A549 (cell line): ENCODE measurements around the gene HPGD.
"Not testable (repeated sequence)": the region's sequence is repeated elsewhere in the genome, so short reads cannot be mapped to it uniquely, and the experiment has no call there.

ENCODE experiments used
- CBX2 ChIP-seq: fragments of 200-600 bp; sonication (generic); IDR thresholded peaks from 2 replicates; pipeline ENCODE4 v1.6.1; 2016; ENCODE audit warnings: low read depth, mild to moderate bottlenecking, borderline replicate concordance
- CEBPB ChIP-seq, 2 experiments: fragments of >200 bp in 1 of 2; sonication (Bioruptor Twin) in 1 of 2; formaldehyde crosslinking in 1 of 2; IDR thresholded peaks; 2 replicates each; pipeline ENCODE4 v1.6.1; 2012 to 2016
- JUN ChIP-seq, 2 experiments: fragments of >200 bp; sonication (Bioruptor Twin); formaldehyde crosslinking; IDR thresholded peaks; 2 replicates in 1 of 2; 3 replicates in 1 of 2; pipeline ENCODE4 v1.6.1; 2016 to 2017
- JUNB ChIP-seq: fragments of >200 bp; sonication (Bioruptor Twin); formaldehyde crosslinking; IDR thresholded peaks from 2 replicates; pipeline ENCODE4 v1.6.1; 2016
- KDM5A ChIP-seq: fragments of 200-600 bp; sonication (generic); IDR thresholded peaks from 2 replicates; pipeline ENCODE4 v1.6.1; 2016; ENCODE audit warnings: antibody characterized with exemption, mild to moderate bottlenecking
- MYC ChIP-seq: IDR thresholded peaks from 2 replicates; pipeline ENCODE4 v1.6.1; 2012; ENCODE audit warnings: mild to moderate bottlenecking, inconsistent platforms, low read length, improper control_type of control experiment, borderline replicate concordance
- POLR2A ChIP-seq: IDR thresholded peaks from 2 replicates; pipeline ENCODE4 v1.6.1; 2012; ENCODE audit warnings: mild to moderate bottlenecking, low read length
- TF ChIP-seq, protein P1 (sequence below): fragments of >200 bp; sonication (Bioruptor Twin); formaldehyde crosslinking; IDR thresholded peaks from 3 replicates; pipeline ENCODE4 v1.5.1; 2016
- TF ChIP-seq, protein P2 (sequence below): fragments of >200 bp; sonication (Bioruptor Twin); formaldehyde crosslinking; IDR thresholded peaks from 3 replicates; pipeline ENCODE4 v1.6.1; 2016
- TF ChIP-seq, protein P3 (sequence below): fragments of 150-350 bp; IDR thresholded peaks from 2 replicates; pipeline ENCODE4 v1.6.1; 2014; ENCODE audit warnings: low read depth, mild to moderate bottlenecking, low read length
- TF ChIP-seq, protein P4 (sequence below): fragments of 200-600 bp; sonication (generic); IDR thresholded peaks from 2 replicates; pipeline ENCODE4 v1.6.1; 2016; ENCODE audit warnings: antibody characterized with exemption, mild to moderate bottlenecking, moderate library complexity

DNA sequence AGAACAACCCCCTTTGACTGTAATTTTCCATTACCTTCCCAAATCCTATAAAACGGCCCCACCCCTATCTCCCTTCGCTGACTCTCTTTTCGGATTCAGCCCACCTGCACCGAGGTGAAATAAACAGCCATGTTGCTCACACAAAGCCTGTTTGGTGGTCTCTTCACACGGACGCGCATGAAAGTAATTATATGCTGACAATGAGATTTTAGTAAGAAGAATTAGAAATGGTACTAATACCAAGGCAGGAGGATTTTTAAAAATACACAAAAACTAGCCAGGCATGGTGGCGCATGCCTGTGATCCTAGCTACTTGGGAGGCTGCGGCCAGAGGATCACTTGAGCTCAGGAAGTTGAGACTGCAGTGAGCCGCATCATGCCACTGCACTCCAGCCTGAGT, 33.9 kb downstream of the HPGD start:
- TF ChIP-seq, protein P1, sequence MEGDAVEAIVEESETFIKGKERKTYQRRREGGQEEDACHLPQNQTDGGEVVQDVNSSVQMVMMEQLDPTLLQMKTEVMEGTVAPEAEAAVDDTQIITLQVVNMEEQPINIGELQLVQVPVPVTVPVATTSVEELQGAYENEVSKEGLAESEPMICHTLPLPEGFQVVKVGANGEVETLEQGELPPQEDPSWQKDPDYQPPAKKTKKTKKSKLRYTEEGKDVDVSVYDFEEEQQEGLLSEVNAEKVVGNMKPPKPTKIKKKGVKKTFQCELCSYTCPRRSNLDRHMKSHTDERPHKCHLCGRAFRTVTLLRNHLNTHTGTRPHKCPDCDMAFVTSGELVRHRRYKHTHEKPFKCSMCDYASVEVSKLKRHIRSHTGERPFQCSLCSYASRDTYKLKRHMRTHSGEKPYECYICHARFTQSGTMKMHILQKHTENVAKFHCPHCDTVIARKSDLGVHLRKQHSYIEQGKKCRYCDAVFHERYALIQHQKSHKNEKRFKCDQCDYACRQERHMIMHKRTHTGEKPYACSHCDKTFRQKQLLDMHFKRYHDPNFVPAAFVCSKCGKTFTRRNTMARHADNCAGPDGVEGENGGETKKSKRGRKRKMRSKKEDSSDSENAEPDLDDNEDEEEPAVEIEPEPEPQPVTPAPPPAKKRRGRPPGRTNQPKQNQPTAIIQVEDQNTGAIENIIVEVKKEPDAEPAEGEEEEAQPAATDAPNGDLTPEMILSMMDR, result not testable (repeated sequence)
- not testable (repeated sequence) for TF ChIP-seq JUNB; JUN (IDR thresholded peaks at IDR 0.05); CBX2; CEBPB (IDR thresholded peaks at IDR 0.05); MYC; KDM5A; POLR2A
- TF ChIP-seq, protein P2, sequence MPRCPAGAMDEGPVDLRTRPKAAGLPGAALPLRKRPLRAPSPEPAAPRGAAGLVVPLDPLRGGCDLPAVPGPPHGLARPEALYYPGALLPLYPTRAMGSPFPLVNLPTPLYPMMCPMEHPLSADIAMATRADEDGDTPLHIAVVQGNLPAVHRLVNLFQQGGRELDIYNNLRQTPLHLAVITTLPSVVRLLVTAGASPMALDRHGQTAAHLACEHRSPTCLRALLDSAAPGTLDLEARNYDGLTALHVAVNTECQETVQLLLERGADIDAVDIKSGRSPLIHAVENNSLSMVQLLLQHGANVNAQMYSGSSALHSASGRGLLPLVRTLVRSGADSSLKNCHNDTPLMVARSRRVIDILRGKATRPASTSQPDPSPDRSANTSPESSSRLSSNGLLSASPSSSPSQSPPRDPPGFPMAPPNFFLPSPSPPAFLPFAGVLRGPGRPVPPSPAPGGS, result not testable (repeated sequence)
- TF ChIP-seq, protein P3, sequence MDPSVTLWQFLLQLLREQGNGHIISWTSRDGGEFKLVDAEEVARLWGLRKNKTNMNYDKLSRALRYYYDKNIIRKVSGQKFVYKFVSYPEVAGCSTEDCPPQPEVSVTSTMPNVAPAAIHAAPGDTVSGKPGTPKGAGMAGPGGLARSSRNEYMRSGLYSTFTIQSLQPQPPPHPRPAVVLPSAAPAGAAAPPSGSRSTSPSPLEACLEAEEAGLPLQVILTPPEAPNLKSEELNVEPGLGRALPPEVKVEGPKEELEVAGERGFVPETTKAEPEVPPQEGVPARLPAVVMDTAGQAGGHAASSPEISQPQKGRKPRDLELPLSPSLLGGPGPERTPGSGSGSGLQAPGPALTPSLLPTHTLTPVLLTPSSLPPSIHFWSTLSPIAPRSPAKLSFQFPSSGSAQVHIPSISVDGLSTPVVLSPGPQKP, result not testable (repeated sequence)
- TF ChIP-seq, protein P4, sequence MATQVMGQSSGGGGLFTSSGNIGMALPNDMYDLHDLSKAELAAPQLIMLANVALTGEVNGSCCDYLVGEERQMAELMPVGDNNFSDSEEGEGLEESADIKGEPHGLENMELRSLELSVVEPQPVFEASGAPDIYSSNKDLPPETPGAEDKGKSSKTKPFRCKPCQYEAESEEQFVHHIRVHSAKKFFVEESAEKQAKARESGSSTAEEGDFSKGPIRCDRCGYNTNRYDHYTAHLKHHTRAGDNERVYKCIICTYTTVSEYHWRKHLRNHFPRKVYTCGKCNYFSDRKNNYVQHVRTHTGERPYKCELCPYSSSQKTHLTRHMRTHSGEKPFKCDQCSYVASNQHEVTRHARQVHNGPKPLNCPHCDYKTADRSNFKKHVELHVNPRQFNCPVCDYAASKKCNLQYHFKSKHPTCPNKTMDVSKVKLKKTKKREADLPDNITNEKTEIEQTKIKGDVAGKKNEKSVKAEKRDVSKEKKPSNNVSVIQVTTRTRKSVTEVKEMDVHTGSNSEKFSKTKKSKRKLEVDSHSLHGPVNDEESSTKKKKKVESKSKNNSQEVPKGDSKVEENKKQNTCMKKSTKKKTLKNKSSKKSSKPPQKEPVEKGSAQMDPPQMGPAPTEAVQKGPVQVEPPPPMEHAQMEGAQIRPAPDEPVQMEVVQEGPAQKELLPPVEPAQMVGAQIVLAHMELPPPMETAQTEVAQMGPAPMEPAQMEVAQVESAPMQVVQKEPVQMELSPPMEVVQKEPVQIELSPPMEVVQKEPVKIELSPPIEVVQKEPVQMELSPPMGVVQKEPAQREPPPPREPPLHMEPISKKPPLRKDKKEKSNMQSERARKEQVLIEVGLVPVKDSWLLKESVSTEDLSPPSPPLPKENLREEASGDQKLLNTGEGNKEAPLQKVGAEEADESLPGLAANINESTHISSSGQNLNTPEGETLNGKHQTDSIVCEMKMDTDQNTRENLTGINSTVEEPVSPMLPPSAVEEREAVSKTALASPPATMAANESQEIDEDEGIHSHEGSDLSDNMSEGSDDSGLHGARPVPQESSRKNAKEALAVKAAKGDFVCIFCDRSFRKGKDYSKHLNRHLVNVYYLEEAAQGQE, result not testable (repeated sequence)
